Measurements from ENCODE around the gene SCAANT1.

The SCAANT1 gene

GRCh38 chr3:63905731-63906620 is 6.2 kb downstream of the SCAANT1 start:
- in situ Hi-C loops (cut with MboI; ENCODE audit: low sequenced_read_pairs): no loop called here

GRCh38 chr3:63900459-63900858 is 11.7 kb downstream of the SCAANT1 start:
- in situ Hi-C loops (cut with MboI; ENCODE audit: low sequenced_read_pairs): no loop called here

- in situ Hi-C loops (cut with MboI; ENCODE audit: low sequenced_read_pairs): no loop called here
These were observed 12.2 kb downstream of the SCAANT1 start for GRCh38 chr3:63900010-63900409.

GRCh38 chr3:63896332-63897030 is 15.7 kb downstream of the SCAANT1 start:
- in situ Hi-C loops (cut with MboI; ENCODE audit: low sequenced_read_pairs): no loop called here

- in situ Hi-C loops (cut with MboI; ENCODE audit: low sequenced_read_pairs): no loop called here
These were observed 16.6 kb downstream of the SCAANT1 start for GRCh38 chr3:63895422-63896189.

GRCh38 chr3:63892773-63893352 is 19.3 kb downstream of the SCAANT1 start:
- in situ Hi-C loops (cut with MboI; ENCODE audit: low sequenced_read_pairs): no loop called here

- in situ Hi-C loops (cut with MboI; ENCODE audit: low sequenced_read_pairs): no loop called here
These were observed 20.7 kb downstream of the SCAANT1 start for GRCh38 chr3:63891518-63891917.

DNA sequence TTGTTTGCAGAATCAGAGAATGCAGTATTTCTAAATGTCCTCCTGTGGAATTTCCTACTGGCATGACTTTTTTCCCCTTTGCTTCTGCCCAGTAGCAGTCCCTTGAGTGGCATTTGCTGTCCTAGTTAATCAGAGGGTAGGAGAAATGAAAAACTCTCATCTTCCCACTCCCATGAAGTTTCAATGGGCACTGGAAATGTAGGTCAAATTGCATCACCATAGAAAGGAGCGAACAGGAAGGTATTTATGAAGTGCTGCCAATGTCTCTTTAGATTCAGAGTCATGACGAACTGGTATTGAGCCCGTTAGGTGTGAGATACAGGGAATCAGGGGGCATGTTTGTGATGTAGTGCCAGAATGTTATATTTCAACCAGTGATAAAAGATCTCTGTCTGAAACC is 25.3 kb downstream of the SCAANT1 start:
- in situ Hi-C loops (cut with MboI; ENCODE audit: low sequenced_read_pairs): no loop called here

GRCh38 chr3:63880653-63881052 is 31.5 kb downstream of the SCAANT1 start:
- in situ Hi-C loops (cut with MboI; ENCODE audit: low sequenced_read_pairs): no loop called here

GRCh38 chr3:63878394-63879060 is 33.7 kb downstream of the SCAANT1 start:
- in situ Hi-C loops (cut with MboI; ENCODE audit: low sequenced_read_pairs): no loop called here

DNA sequence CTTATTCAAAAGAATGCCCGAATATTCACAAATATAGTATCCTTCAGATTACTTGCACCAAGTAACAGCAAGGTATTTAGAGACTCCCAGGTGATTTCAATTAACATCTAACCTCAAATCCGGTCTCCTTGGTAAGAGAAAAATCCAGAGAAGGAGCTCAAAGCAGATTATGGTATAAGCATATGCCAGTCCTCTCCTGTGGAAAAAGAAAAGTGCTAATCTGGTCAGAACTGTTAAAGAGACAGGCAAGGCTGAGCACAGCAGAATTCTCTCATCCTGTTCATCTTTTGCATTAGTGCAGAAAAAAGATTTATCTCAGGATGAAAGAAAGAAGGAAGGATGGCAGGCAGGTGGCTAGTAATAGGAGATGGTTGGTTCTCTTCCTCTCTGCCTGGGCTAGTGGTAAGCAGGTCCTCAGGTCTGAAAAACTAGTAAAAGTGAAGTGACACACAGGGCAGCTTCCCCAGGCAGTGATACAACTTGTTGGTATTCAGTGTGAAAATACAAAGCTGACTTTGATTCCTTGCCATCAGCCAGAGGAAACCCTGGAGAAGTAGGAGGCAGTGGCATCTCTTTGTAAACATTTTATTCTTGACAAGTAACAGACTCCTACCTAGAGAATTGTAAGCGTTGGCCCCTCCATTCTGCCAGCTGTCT is 34.3 kb downstream of the SCAANT1 start:
- in situ Hi-C loops (cut with MboI; ENCODE audit: low sequenced_read_pairs): no loop called here

DNA sequence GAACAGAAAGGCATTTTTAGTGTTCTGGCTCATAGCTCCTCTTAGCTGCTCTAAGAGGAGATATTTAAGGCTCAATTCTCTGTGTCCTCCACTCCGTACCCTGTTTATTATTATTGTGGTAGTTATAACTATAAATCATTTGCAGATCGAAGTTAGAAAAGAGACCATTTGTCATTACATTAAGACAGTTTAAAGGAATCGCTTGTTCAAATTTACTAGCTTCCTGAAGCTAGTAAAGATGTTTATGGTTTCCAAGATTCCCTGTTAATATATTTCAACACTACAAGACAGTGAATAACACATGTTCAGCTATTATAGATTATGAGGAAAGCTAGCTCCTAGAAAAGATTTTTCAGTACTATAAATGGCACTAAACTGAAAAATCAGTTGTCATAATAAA is 35.9 kb downstream of the SCAANT1 start:
- in situ Hi-C loops (cut with MboI; ENCODE audit: low sequenced_read_pairs): no loop called here

DNA sequence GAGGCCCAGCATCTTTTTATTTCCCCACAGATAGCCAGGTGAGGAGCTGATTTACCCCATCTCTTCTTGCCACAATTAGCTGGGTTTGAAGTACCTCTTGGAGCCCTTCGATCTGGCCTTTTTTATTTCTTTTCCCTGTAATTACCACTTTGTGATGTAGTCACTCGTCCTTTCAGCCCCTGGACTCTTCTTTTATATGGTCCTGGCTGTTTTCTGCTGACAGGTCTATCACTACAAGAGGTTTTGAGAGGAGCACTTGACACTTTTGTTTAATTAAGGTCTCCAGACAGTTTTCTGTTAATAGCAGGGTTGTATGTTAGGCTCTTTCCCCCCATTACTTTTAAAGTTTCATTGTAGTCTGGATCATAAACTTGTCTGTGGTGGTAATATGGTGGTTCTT is 36.7 kb downstream of the SCAANT1 start:
- in situ Hi-C loops (cut with MboI; ENCODE audit: low sequenced_read_pairs): no loop called here

DNA sequence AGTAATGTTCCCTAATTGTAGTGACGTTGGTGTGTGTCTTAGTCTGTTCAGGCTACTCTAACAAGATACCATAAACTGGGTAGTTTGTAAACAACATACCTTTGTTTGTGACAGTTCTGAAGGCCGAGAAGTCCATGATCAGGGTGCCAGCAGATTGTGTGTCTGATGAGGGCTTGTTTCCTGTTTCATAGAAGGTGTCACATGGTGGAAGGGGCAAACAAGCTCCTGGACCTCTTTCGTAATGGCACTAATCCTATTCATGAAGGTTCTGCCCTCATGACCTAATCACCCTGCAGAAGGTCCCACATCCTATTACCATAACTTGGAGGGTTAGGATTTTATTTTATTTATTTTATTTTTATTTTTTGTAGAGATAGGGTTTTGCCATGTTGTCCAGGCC is 37.4 kb downstream of the SCAANT1 start:
- in situ Hi-C loops (cut with MboI; ENCODE audit: low sequenced_read_pairs): no loop called here

- in situ Hi-C loops (cut with MboI; ENCODE audit: low sequenced_read_pairs): no loop called here
These were observed 39.9 kb downstream of the SCAANT1 start for GRCh38 chr3:63872135-63872924.

DNA sequence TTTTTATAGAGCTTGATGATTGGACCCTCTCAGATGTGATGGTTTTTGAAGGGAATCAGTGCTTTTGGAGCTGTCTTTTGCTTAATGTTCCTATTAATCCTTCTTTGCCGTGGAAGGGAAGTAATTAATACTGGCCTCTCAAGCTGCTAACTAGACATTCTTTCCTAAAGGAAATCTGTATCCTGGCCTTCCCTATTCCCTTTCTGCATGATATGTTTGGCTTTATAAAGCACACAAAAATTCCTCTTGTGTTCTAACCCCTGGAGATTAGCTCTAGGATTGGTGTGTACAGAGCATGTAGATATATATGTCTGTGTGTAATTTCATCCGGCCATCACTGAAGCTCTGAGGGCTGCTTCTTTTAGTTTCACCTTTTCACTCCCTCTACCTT is 41.6 kb downstream of the SCAANT1 start:
- in situ Hi-C loops (cut with MboI; ENCODE audit: low sequenced_read_pairs): no loop called here

GRCh38 chr3:63869940-63870614 is 42.1 kb downstream of the SCAANT1 start:
- in situ Hi-C loops (cut with MboI; ENCODE audit: low sequenced_read_pairs): no loop called here

GRCh38 chr3:63867225-63867624 is 45.0 kb downstream of the SCAANT1 start:
- in situ Hi-C loops (cut with MboI; ENCODE audit: low sequenced_read_pairs): no loop called here

- in situ Hi-C loops (cut with MboI; ENCODE audit: low sequenced_read_pairs): no loop called here
These were observed 47.2 kb downstream of the SCAANT1 start for GRCh38 chr3:63864965-63865327.
